CD4-positive, alpha-beta T cell treated with Interleukin-15 for 4 hours (primary cell): ENCODE data around the gene DUOX1.

Source experiments
- DNase-seq: peaks from one replicate; pipeline ENCODE4 v3.0.0-alpha.2; 2020; ENCODE audit warnings: low spot score

The DUOX1 gene

GRCh38 chr15:45143946-45144345 is 14.2 kb downstream of the DUOX1 start:
- no peak for DNase-seq

- DNase-seq: no peak
Measured at GRCh38 chr15:45144775-45145174, 15.0 kb downstream of the DUOX1 start.

DNA sequence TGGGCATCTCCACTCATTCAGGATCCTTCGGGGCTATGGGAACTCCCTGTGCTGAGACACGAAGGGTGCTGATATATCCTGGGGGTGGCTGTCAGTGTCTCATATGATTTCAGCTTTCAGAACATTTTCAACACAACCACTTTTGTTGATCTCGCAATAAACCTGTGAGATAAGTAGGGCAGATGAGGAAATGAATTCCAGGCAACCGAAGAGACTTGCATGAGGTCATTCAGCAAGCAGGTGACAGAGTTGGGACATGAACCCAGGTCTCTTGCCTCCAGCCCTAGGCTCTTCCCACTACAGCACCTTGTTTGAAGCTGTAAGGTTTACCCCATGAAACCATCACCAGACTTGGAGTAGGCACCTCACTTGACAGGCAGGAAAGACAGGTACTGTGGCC is 16.6 kb downstream of the DUOX1 start:
- no peak for DNase-seq

GRCh38 chr15:45147606-45148005 is 17.8 kb downstream of the DUOX1 start:
- DNase-seq: no peak

GRCh38 chr15:45148076-45149059 is 18.6 kb downstream of the DUOX1 start:
- DNase-seq: no peak

GRCh38 chr15:45149060-45149459 is 19.3 kb downstream of the DUOX1 start:
- no peak for DNase-seq

GRCh38 chr15:45150481-45150880 is 20.7 kb downstream of the DUOX1 start:
- no peak for DNase-seq

GRCh38 chr15:45150997-45151396 is 21.2 kb downstream of the DUOX1 start:
- no peak for DNase-seq

DNA sequence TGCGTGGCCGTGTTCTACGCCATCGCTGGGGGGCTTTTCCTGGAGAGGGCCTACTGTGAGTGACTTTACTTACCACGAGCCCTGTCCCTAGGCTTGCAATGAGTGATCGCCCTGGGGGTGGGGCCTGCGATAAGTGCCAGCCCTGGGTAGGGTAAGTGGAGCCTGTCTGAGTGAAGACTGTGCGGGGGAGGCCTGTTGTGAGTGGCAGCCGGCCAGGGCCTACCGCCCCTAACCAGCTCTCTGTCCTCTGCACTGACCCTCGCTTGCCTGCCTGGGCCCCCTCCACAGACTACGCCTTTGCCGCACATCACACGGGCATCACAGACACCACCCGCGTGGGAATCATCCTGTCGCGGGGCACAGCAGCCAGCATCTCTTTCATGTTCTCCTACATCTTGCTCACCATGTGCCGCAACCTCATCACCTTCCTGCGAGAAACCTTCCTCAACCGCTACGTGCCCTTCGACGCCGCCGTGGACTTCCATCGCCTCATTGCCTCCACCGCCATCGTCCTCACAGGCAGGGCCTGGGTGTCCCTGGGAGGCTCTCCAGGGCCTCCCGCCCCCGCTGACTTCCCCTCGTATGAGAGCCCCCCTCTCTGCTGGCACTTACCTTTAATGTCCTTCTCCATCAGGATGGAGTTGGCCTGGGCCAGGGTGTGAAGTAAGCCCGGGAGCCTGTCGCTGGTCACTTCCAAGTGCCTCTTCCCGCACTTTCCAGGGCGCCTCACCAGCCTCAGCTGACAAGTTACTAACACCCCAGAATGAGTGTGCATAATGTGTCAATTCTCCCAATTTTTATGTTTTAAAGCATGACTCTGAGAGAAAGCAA is 22.4 kb downstream of the DUOX1 start:
- DNase-seq: no peak

DNA sequence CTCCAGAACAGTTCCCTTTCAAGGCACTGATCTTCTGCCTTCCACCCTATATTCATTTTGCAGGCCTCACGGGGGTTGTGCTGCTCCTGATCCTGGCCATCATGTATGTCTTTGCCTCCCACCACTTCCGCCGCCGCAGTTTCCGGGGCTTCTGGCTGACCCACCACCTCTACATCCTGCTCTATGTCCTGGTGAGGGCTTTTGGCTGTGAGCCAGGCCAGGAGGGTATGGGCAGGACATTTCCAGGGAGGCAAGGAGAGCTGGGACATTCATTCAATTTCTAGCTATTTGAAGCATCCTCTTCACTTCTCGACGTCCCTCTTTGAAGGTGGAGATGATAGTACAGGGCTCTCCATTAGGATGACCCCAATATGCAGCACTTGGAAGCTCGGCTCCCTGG is 25.9 kb downstream of the DUOX1 start:
- DNase-seq: no peak

GRCh38 chr15:45156744-45157455 is 27.1 kb downstream of the DUOX1 start:
- no peak for DNase-seq

GRCh38 chr15:45157974-45158373 is 28.2 kb downstream of the DUOX1 start:
- no peak for DNase-seq

DNA sequence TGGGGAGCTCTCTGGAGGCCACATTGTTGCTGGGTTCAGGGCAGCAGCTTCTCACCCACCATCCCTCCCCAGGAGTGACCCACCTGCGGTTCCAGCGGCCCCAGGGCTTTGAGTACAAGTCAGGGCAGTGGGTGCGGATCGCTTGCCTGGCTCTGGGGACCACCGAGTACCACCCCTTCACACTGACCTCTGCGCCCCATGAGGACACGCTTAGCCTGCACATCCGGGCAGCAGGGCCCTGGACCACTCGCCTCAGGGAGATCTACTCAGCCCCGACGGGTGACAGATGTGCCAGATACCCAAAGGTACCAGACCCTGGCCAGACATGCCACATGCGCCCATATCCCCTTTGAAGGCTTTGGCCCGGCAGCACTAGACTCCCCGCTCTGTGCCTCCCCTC is 31.9 kb downstream of the DUOX1 start:
- no peak for DNase-seq

GRCh38 chr15:45162771-45163507 is 33.1 kb downstream of the DUOX1 start:
- peak; percentile 64 for DNase-seq

GRCh38 chr15:45163508-45163856 is 33.7 kb downstream of the DUOX1 start:
- no peak for DNase-seq

GRCh38 chr15:45164914-45165313 is 35.1 kb downstream of the DUOX1 start:
- no peak for DNase-seq

- no peak for DNase-seq
Measured at GRCh38 chr15:45165536-45165935, 35.7 kb downstream of the DUOX1 start.

- peak; percentile 87 for DNase-seq
Measured at GRCh38 chr15:45166834-45167630, 37.2 kb downstream of the DUOX1 start.

DNA sequence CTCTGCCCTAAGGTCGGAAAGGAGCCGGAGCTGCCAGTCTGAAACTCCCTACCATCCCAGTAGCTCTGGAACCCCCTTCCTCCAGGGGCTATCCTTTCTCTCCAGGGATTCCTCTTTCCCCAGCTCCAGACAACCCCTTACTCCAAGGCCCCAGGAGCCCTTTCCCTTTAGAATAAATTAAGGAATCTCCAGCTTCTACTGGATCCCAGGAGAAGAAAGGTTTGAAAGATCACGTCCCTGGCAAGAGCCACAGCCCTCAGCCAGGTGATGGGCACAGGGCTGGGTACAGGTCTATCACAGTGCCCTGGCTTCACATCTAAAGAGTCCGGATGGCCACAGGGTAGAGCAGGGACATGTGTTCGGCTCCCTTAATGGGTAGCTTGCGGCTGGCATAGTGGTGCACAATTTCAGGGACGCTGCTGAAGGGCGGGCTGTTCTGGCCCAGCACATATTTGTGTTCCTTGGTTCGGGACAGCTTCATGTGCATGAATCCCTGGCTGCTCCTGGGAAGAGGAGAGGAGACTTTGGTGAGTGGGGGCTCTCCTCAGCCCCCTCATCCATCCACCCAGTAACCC is 37.9 kb downstream of the DUOX1 start:
- no peak for DNase-seq

GRCh38 chr15:45168286-45168685 is 38.5 kb downstream of the DUOX1 start:
- DNase-seq: no peak
